AG10803 (cell line): Measurements from ENCODE around the gene POFUT2.
"Not testable (repeated sequence)": the region's sequence is repeated elsewhere in the genome, so short reads cannot be mapped to it uniquely, and the experiment has no call there.

Experiments
- DNase-seq: peaks from one replicate; pipeline ENCODE4 v3.0.0; 2010; ENCODE audit warnings: low read depth
- H3K4me3 ChIP-seq: 2 replicates; pipeline ENCODE4 v1.5.1; 2011; ENCODE audit warnings: mild to moderate bottlenecking, low read length, control low read depth
- CTCF ChIP-seq: conservative IDR thresholded peaks from 2 replicates; pipeline ENCODE4 v1.5.1; 2011; ENCODE audit warnings: mild to moderate bottlenecking, low read length, control low read depth, inconsistent platforms

The POFUT2 gene

GRCh38 chr21:45320261-45321025 is 32.7 kb upstream of the POFUT2 start:
- DNase-seq, result no peak
- no peak for TF ChIP-seq CTCF
- no peak overlapping the region for H3K4me3 ChIP-seq

DNA sequence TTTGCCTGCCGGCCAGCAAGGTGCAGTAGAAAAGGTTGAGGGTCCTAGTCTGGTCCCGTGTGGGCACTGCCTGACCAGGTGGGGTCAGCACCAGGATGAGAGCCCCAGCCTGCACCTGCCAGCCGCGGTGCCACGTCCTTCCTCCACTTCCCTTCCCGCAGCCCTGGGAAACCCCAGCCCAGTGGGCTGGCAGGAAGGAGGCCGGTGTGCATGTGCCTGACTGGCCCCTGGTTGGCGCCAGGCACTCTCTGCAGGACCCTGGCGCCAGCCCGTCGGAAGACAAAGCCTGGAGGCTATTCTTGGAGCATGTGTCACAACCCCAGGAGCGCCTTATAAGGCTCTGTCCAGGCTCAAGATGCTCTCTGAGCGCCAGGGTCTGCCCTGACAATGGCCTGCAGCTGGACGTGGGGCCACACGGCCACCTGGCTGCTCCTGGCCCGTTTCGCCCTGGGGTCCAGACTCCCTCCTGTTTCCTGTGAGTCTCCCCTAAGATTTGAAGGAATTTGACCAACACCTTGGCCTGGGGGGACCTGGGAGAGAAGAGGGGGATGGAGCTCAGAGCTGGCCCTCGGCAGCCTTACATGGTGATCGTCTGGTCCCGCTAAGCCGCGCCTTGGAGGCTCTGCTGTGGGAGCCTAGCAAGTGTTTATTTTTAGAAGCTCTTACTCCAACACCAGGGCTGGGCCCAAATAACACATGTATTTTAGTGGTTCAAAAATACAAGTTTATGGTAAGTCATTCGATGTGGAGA is 31.9 kb upstream of the POFUT2 start:
- TF ChIP-seq CTCF, result no peak

GRCh38 chr21:45318556-45319404 is 31.1 kb upstream of the POFUT2 start:
- TF ChIP-seq CTCF, result no peak
- DNase-seq, result no peak
- no peak overlapping the region for H3K4me3 ChIP-seq

More for the DNA sequence above, 31.9 kb upstream of the POFUT2 start:
- DNase-seq, result peak; percentile 57
- no peak overlapping the region for H3K4me3 ChIP-seq

DNA sequence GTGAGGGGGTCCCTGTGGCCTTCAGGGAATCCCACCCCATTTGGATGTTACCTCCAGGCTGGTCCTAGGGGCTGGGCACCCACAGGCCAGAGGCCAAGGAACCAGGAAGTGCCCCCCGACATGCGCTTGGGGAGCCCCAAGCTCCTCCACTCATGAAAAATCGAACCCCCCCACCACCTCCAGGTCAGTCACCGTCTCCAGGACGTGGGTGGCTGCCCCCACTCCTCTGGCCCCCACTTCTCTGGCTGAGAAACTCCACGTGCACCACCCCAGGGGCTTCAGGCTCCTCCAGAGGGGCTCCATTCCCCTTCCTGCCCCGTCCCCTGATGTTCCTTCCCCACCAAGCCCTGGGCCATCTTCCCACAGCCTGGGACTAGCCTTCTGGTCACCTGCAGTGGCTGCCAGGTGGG is 30.5 kb upstream of the POFUT2 start:
- no peak for TF ChIP-seq CTCF

DNA sequence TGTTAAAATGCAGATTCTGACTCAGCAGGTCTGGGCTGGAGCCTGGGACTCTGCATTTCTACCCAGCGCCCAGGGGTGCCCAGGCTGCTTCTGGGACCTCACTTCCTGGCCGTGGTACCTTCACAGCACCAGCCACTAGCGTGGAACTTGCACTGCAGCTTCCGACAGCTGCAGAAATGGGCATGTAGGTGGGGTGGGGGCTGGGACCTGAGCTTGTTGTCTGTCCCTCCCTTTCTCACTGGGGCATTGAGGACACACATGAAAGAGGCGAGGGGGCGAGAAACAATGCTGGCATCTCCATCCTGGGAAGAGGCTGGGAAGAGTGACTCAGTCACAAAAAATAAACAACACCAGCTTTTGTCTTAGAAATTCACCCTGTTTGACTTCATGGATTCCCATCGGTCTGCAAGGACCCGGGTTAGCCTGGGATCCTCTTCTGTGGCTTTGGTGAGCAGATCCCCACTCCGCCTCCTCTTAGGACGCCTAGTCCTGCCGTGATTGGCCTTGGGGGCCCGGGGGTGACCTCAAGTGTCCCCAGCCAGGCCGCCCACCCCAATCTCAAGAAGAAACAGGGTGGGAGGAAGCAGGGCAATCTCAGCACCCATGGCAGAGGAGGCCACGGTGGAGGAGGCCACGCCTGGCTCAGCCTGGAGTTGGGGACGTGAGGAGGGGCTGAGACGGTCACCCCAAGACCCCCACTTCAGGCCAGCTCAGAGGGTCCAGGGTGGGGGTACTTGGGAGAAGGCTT is 29.9 kb upstream of the POFUT2 start:
- peak; percentile 78 for DNase-seq
- H3K4me3 ChIP-seq, result no peak overlapping the region
- TF ChIP-seq CTCF, result no peak

More for the DNA sequence above, 30.5 kb upstream of the POFUT2 start:
- H3K4me3 ChIP-seq, result no peak overlapping the region
- no peak for DNase-seq

GRCh38 chr21:45316871-45317397 is 29.2 kb upstream of the POFUT2 start:
- H3K4me3 ChIP-seq, result no peak overlapping the region
- peak; percentile 49 for DNase-seq
- TF ChIP-seq CTCF, result no peak

DNA sequence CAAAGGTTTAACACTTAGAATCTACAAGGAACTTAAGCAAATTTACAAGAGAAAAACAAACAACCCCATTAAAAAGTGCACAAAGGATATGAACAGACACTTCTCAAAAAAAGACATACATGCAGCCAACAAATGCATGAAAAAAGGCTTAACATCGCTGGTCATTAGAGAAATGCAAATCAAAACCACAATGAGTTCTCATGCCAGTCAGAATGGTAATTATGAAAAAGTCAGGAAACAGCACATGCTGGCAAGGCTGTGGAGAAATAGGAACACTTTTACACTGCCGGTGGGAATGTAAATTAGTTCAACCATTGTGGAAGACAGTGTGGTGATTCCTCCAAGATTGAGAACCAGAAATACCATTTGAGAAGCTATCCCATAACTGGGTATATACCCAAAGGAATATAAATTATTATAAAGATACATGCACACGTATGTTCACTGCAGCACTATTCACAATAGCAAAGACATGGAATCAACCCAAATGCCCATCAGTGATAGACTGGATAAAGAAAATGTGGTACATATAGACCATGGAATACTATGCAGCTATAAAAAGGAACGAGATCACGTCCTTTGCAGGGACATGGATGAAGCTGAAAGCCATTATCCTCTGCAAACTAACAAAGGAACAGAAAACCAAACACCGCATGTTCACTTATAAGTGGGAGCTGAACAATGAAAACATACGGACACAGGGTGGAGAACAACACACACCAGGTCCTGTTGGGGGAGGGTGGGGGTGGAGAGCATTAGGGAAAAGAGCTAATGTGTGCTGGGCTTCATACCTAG is 28.2 kb upstream of the POFUT2 start:
- not testable (repeated sequence) for DNase-seq, H3K4me3 ChIP-seq
